ENCODE results near the gene ATG2A.

DNA sequence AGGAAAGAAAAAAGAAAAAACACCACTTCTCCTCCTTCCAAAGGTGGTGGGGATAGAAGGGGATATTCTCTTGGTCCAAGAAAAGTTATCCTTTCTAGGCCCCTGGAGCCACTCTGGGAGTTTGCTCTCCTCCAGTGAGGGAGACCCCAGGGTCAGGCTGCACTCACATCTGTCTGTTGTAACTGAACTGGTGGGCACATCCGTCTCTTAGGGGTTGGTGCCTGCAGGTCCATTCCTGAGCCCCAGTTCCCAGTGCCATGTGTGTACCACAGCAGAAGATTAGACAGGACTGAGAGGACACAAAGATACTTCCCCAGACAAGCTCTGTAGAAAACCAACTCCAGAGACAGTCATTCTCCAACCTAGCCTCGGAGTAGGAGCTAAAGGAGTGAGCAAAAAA, 3.1 kb upstream of the ATG2A start:
- TF ChIP-seq CTCF (IDR thresholded peaks at IDR 0.05; ENCODE audit: low read length) (no peak), EZH2 (optimal IDR thresholded peaks at IDR 0.05; ENCODE audit: low read depth, low read length) (no peak), EZH2phosphoT487 (IDR thresholded peaks at IDR 0.05; ENCODE audit: low read length) (no peak)

All from MM.1S (cell line).